GM21360 (cell line): ENCODE measurements around the gene HTN1.
"Not testable (repeated sequence)": the region's sequence is repeated elsewhere in the genome, so short reads cannot be mapped to it uniquely, and the experiment has no call there.

ENCODE experiments used
- ATAC-seq: cut with Tn5 transposase; IDR thresholded peaks from one replicate; pipeline ENCODE4 v1.9.1; 2021; ENCODE audit warnings: mild to moderate bottlenecking, moderate library complexity; ENCODE audit not compliant: unreplicated experiment

Gene HTN1

DNA sequence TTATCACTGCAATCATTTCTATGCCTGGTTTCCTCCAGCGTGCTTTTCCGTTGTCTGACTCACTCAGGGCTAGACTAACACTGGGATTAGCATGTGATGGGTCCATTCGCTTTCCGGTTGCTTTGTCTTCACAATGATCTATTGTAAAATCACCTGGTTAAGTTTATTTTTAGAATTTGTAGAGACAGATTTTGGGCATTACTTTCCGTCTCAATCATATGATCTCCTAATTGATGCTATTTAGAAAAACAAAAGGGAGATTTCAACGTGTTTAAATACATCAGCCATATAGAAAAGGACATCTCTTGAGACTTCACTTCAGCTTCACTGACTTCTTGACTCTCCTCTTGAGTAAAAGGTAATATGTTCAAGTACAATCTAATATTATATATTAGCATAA, at the start of gene HTN1:
Gene HTN1 (plus strand): TSS at position 301 of the 400 bp plus-strand sequence. CDS start 2,639 bp downstream, outside the sequence.
- ATAC-seq, result not testable (repeated sequence)

GRCh38 chr4:70000711-70001110, 49.5 kb upstream of the HTN1 start:
- ATAC-seq, result no peak

- ATAC-seq, result no peak
Measured at GRCh38 chr4:70002507-70002906, 47.7 kb upstream of the HTN1 start.

- ATAC-seq, result no peak
Measured at GRCh38 chr4:70008771-70009170, 41.5 kb upstream of the HTN1 start.

DNA sequence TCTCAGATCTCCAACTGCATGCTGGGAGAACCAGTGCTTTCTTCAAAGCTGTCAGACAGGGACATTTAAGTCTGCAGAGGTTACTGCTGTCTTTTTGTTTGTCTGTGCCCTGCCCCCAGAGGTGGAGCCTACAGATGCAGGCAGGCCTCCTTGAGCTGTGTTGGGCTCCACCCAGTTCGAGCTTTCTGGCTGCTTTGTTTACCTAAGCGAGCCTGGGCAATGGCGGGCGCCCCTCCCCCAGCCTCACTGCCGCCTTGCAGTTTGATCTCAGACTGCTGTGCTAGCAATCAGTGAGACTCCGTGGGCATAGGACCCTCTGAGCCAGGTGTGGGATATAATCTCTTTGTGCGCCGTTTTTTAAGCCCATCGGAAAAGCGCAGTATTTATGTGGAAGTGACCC, 31.2 kb upstream of the HTN1 start:
- not testable (repeated sequence) for ATAC-seq

GRCh38 chr4:70023218-70023617, 27.0 kb upstream of the HTN1 start:
- ATAC-seq, result no peak

GRCh38 chr4:70027011-70027410, 23.2 kb upstream of the HTN1 start:
- no peak for ATAC-seq

DNA sequence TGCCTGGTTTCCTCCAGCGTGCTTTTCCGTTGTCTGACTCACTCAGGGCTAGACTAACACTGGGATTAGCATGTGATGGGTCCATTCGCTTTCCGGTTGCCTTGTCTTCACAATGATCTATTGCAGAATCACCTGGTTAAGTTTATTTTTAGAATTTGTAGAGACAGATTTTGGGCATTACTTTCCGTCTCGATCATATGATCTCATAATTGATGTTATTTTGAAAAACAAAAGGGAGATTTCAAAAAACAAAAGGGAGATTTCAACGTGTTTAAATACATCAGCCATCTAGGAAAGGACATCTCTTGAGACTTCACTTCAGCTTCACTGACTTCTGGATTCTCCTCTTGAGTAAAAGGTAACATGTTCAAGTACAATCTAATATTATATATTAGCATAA, 22.1 kb upstream of the HTN1 start, which contains the start of gene HTN3:
Gene HTN3 (plus strand): TSS at position 301 of the 400 bp plus-strand sequence. CDS start 2,282 bp downstream, outside the sequence.
- not testable (repeated sequence) for ATAC-seq

- not testable (repeated sequence) for ATAC-seq
Measured at GRCh38 chr4:70037559-70037958, 12.7 kb upstream of the HTN1 start.

DNA sequence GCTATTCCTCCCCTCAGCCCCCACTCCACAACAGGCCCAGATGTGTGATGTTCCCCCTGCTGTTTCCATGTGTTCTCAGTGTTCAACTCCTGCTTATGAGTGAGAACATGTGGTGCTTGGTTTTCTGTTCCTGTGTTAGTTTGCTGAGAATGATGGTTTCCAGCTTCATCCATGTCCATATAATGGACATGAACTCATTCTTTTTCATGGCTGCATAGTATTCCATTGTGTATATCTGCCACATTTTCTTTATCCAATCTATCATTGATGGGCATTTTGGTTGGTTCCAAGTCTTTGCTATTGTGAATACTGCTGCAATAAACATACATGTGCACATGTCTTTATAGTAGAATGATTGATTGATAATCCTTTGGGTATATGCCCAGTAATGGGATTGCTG, 10.3 kb upstream of the HTN1 start:
- ATAC-seq, result not testable (repeated sequence)

DNA sequence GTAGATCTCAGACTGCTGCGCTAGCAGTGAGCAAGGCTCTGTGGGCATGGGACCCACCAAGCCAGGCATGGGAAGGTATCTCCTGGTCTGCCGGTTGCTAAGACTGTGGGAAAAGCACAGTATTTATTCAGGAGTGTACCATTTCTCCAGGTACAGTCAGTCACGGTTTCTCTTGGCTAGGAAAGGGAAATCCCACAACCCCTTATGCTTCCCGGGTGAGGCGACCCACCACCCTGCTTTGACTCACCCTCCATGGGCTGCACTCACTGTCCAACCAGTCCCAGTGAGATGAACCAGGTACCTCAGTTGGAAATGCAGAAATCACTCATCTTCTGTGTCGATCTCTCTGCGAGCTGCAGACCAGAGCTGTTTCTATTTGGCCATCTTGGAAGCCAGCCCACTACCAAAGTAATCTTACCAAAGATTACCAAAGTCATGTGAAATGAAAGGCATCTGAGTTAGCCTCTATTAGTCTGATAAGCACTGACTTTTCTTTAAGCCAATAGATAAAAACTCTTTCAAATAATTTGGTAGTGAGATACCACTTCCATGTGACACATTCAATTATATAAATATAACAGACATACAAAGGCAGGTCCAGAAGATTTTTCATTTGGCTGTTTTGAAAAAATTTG, 8.5 kb upstream of the HTN1 start:
- ATAC-seq, result no peak

- not testable (repeated sequence) for ATAC-seq
Measured at GRCh38 chr4:70056534-70056933, 6.3 kb downstream of the HTN1 start.

DNA sequence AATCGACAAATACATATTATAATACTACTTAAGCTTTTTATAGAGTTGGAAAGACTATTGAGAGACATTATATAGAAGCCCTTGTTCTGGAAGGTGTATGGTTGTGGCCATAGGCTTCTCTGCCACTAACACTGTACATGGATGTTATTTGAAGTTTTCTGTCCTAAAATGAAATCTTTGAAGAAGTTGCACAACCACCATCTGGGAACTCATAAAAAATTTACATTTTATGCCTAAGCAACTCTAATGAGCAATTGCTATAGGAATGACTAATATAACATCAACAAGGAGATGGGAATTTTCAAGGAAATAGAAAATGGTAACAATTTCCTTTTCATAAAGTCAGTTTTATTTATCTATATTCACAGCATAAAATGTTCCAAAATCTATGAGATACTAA, 7.4 kb downstream of the HTN1 start:
- no peak for ATAC-seq

DNA sequence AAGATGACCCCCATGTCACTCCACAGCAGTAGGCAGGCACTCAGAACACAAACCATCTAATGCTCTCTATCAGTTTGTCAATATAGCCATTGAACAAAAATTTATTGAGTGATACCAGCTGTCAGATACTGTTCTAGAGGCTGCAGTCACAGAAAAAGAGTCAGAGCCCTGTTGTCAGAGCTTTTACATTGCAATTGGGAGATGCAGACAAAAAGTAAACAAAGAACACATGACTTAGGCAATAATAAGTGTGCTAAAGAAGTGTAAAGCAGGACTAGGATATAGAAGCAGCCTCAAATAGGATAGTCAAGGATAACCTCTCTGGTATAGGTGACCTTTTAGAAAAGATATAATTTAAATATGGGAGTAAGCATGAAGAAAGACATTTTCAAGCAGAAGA, 8.9 kb downstream of the HTN1 start:
- ATAC-seq, result no peak

DNA sequence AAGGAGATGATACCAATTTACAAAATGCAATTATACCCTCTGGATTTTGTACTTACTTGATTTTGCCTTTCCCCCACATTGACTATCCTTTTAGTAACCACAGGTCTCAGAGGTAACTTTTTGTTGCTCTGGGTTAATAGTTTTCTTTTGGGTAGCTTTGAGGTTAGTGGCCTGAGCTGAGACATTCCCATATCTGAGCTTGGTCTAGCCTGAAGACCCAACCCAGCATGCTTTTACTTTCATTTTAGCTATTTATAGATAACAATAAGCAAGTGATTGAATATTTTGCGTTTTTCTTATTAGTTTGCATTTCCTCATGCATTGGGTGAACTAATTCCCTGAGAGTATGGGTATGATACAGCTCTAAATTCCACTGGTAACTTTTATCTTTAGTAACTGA, 11.8 kb downstream of the HTN1 start:
- ATAC-seq, result no peak

GRCh38 chr4:70080205-70080604, 30.0 kb downstream of the HTN1 start:
- no peak for ATAC-seq

GRCh38 chr4:70099206-70099605, 49.0 kb downstream of the HTN1 start:
- no peak for ATAC-seq
